Measurements from ENCODE around the gene TRPC6.

- no peak for TF ChIP-seq CTCF (IDR thresholded peaks at IDR 0.05; ENCODE audit: poor library complexity)
- TF ChIP-seq EZH2 (IDR thresholded peaks at IDR 0.05; ENCODE audit: borderline replicate concordance), result no peak
- no peak for TF ChIP-seq EZH2phosphoT487 (IDR thresholded peaks at IDR 0.05; ENCODE audit: low read depth, severe bottlenecking, unreplicated experiment)
Measured at GRCh38 chr11:101442936-101443521, 140.8 kb downstream of the TRPC6 start.

Data from hepatocyte (in vitro differentiated cells).